GM18498 (cell line): ENCODE results near the gene MNT.
A peak's percentile ranks its signal among the peaks of the same experiment; 100 is the strongest.

ENCODE experiments used
- ATAC-seq: cut with Tn5 transposase; IDR thresholded peaks from one replicate; pipeline ENCODE4 v1.9.1; 2021; ENCODE audit warnings: mild to moderate bottlenecking, moderate library complexity; ENCODE audit not compliant: unreplicated experiment

Gene MNT

GRCh38 chr17:2418572-2418971, 17.7 kb upstream of the MNT start:
- ATAC-seq: no peak

GRCh38 chr17:2416010-2416734, 15.3 kb upstream of the MNT start:
- no peak for ATAC-seq

- no peak for ATAC-seq
These were observed 14.2 kb upstream of the MNT start for GRCh38 chr17:2415081-2415480.

- no peak for ATAC-seq
These were observed 13.7 kb upstream of the MNT start for GRCh38 chr17:2414446-2415064.

- no peak for ATAC-seq
These were observed 11.7 kb upstream of the MNT start for GRCh38 chr17:2412561-2413021.

GRCh38 chr17:2410951-2411350, 10.1 kb upstream of the MNT start:
- ATAC-seq: no peak

GRCh38 chr17:2406903-2407790, 6.3 kb upstream of the MNT start:
- ATAC-seq: no peak

GRCh38 chr17:2406271-2406902, 5.5 kb upstream of the MNT start:
- ATAC-seq: no peak

GRCh38 chr17:2405247-2405926, 4.5 kb upstream of the MNT start:
- no peak for ATAC-seq

- no peak for ATAC-seq
These were observed 2.2 kb upstream of the MNT start for GRCh38 chr17:2403044-2403443.

GRCh38 chr17:2402544-2402943, 1.7 kb upstream of the MNT start:
- no peak for ATAC-seq

GRCh38 chr17:2401426-2402221, 764 bp upstream of the MNT start:
- ATAC-seq: peak; percentile 57

- ATAC-seq: no peak
These were observed 390 bp downstream of the MNT start for GRCh38 chr17:2400474-2400866.

GRCh38 chr17:2399572-2400473, 1.0 kb downstream of the MNT start:
- ATAC-seq: peak; percentile 53

GRCh38 chr17:2398655-2399571, 1.9 kb downstream of the MNT start:
- no peak for ATAC-seq

- no peak for ATAC-seq
These were observed 2.7 kb downstream of the MNT start for GRCh38 chr17:2398182-2398581.

GRCh38 chr17:2397247-2398171, 3.4 kb downstream of the MNT start:
- no peak for ATAC-seq
